GM13977 (cell line): Measurements from ENCODE around the gene RAD51B.
"Not testable (repeated sequence)": the region's sequence is repeated elsewhere in the genome, so short reads cannot be mapped to it uniquely, and the experiment has no call there.

ENCODE experiments used
- DNase-seq: peaks from one replicate; pipeline ENCODE4 v3.0.0; 2012; ENCODE audit warnings: low spot score
- in situ Hi-C: fragments of 300-500 bp; cut with MboI; formaldehyde crosslinking; loops from one replicate; pipeline ENCODE4 v1.12.0; 2022; ENCODE audit warnings: low sequenced_read_pairs, low pct_unique_long_range_greater_than_20kb, mixed read lengths, inconsistent platforms; ENCODE audit not compliant: unreplicated experiment
- TF ChIP-seq, protein P1 (sequence below): IDR thresholded peaks from 2 replicates; pipeline ENCODE4 v1.5.1; 2012; ENCODE audit warnings: mild to moderate bottlenecking, control low read depth; ENCODE audit not compliant: insufficient read depth; ENCODE audit errors: extremely low read depth, missing control alignments

RAD51B gene

DNA sequence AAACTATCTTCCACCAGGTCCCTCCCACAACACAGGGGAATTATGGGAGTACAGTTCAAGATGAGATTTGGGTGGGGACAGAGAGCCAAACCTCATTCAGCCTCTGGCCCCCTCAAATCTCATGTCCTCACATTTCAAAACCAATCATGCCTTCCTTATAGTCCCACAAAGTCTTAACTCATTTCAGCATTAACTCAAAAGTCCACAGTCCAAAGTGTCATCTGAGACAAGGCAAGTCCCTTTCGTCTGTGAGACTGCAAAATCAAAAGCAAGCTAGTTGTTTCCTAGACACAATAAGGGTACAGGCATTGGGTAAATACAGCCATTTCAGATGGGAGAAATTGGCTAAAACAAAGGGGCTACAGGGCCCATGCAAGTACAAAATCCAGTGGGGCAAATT lies 147.6 kb downstream of the RAD51B start:
- TF ChIP-seq, protein P1, sequence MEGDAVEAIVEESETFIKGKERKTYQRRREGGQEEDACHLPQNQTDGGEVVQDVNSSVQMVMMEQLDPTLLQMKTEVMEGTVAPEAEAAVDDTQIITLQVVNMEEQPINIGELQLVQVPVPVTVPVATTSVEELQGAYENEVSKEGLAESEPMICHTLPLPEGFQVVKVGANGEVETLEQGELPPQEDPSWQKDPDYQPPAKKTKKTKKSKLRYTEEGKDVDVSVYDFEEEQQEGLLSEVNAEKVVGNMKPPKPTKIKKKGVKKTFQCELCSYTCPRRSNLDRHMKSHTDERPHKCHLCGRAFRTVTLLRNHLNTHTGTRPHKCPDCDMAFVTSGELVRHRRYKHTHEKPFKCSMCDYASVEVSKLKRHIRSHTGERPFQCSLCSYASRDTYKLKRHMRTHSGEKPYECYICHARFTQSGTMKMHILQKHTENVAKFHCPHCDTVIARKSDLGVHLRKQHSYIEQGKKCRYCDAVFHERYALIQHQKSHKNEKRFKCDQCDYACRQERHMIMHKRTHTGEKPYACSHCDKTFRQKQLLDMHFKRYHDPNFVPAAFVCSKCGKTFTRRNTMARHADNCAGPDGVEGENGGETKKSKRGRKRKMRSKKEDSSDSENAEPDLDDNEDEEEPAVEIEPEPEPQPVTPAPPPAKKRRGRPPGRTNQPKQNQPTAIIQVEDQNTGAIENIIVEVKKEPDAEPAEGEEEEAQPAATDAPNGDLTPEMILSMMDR: no peak
- DNase-seq: no peak
- in situ Hi-C loops: no loop called here

GRCh38 chr14:67967970-67968369 lies 148.4 kb downstream of the RAD51B start:
- in situ Hi-C loops, DNase-seq: not testable (repeated sequence)

DNA sequence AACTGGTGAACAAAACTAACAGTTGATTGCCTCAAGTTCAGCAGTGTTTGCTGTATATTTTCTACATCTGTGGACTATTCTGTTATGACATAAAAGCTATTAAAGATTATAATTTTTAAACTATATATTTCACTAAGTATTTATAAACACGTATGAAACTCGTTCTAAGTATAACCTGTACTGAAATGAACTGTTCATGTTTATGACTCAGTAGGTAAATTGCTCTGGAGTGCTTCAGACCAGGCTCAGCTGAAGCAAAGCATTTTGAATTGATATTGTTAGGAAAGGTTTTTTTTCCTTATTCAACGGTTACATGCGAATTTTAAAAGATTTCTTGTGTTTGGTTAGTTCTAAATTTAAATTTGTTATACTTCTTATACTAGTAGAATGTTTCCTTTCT lies 151.3 kb downstream of the RAD51B start:
- in situ Hi-C loops: no loop called here
- DNase-seq: no peak
- TF ChIP-seq, protein P1: no peak

- in situ Hi-C loops: no loop called here
- DNase-seq: no peak
- TF ChIP-seq, protein P1: no peak
Measured at GRCh38 chr14:67971627-67972625, 152.3 kb downstream of the RAD51B start.

- no peak for DNase-seq
- TF ChIP-seq, protein P1: no peak
- in situ Hi-C loops: no loop called here
Measured at GRCh38 chr14:67973436-67973835, 153.9 kb downstream of the RAD51B start.

- TF ChIP-seq, protein P1: no peak
- no peak for DNase-seq
- in situ Hi-C loops: no loop called here
Measured at GRCh38 chr14:67975470-67975869, 155.9 kb downstream of the RAD51B start.

DNA sequence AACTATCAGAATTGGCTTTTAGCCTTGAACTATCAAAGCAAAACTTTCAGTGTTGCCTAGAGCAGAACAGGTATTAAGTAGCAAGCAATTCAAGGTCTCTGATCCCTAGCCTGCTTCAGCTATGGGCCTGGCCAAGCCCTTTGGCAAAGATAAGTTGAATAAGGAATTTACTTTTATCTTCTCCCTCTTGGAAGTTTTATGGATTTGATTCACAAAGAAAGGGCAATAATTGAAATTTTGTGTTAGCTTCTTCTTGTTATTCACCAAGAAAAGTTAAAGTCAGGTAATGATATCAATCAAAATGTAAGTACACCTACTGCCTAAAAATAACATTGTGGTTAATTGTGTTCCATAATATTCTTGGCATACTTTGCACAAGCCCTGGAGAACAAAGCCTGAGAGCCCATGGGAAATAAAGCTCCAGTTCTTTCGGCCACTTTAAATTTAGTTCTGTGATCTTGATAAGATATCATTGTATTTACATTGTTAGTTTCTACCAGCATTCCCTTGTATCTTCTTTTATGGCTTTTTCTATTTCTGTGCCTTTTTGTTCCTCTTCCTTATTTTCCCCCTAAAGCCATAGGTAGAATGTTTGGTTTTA lies 158.0 kb downstream of the RAD51B start:
- in situ Hi-C loops: no loop called here
- TF ChIP-seq, protein P1: no peak
- DNase-seq: no peak
